ENCODE data around the gene RHEB. TPM values are rescaled to one million over a fixed set of nuclear protein-coding genes. Genes with fewer than 3 reads are reported as not detected.

The RHEB gene
- total and polyA plus RNA-seq, 2 of the 4 experiments (the other 2 are of a cell fraction), result 19.7 to 67.2 TPM

DNA sequence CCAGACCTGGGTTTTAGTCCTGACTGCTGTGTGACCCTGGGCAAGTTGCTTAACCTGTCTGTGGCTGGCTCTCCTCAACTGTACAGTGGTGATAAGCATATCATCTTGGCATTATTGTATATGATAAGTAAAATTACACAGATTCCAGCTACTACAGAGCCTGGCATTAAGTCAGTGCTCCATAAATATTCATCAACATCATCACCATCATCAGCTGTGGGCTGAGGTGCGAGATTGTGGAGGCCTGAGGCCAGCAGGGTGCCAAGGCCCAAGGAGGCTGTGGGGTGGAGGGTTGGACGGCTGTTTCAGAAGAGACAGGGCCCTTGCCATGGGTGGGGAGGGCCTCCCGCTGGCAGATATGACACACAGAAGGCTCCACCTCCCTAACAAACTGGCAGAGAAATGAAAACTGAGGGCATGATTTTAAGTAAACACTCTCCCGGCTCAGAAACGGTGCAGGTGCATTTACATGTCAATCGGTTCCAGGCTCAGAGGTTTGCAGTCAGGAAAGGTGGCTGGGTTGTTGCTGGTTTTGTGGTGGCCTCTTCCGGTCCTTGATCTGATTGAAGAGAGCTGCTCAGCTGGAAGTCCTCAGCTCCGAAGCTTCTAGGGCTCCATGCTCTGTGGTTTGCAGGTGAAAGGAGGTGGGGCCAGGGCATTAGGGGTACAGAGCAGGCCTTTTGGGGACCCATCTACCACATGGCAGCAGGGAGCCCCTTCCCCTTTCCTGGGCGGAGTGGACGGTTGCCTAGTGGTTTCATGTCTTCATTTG lies 89.9 kb downstream of the RHEB start:
- Histone ChIP-seq H2BK20ac (ENCODE audit: low read depth, low read length) (peak overlapping the region; percentile 36), H3K4me1 (ENCODE audit: control insufficient read depth, insufficient read depth, low read length) (peaks cover 36% of the 10 kb centered on the region), H2BK120ac (ENCODE audit: low read depth, low read length) (peak overlapping the region; percentile 95; the same call in 1 of the 2 replicates), H3K56ac (ENCODE audit: extremely low read depth, insufficient read depth, low read length) (no peak overlapping the region), H3K4me2 (ENCODE audit: low read depth, low read length) (no peak overlapping the region), H3K36me3 (ENCODE audit: control insufficient read depth, insufficient read depth, low read length) (no peaks in the 10 kb centered on the region), H3K4me3 (ENCODE audit: insufficient read depth, low read depth, low read length) (no peak overlapping the region), H3K4ac (ENCODE audit: low read depth, low read length) (peak overlapping the region; percentile 92), H2BK15ac (ENCODE audit: low read depth, low read length) (peak overlapping the region; percentile 31; the same call in 2 of the 3 replicates), H3K27me3 (ENCODE audit: control insufficient read depth, insufficient read depth, low read length) (no peaks in the 10 kb centered on the region), H3K18ac (ENCODE audit: low read depth, low read length) (no peak overlapping the region; the same call in 1 of the 2 replicates), H4K5ac (ENCODE audit: low read depth, low read length) (no peak overlapping the region), H4K20me1 (ENCODE audit: insufficient read depth, low read length) (peaks cover 5% of the 10 kb centered on the region; the same call in 1 of the 2 replicates), H2AK5ac (ENCODE audit: low read depth, low read length) (0 out of 2 replicates have a peak overlapping the region, but pooled peaks have one; percentile 54), H4K91ac (ENCODE audit: insufficient read depth, low read depth, low read length) (peak overlapping the region; percentile 84; the same call in 1 of the 2 replicates), H4K8ac (ENCODE audit: low read depth in 2 of 2, low read length in 2 of 2) (no peak overlapping the region; a peak in 1 of 4 replicates), H3K79me1 (ENCODE audit: low read depth in 1 of 2, low read length in 2 of 2) (no peaks in the 10 kb centered on the region; a peak in 1 of 4 replicates), H2AK9ac (replicated peaks; ENCODE audit: low read depth, low read length, poor library complexity) (no peak overlapping the region), H3K27ac (ENCODE audit: insufficient read depth, low read length) (no peak overlapping the region), H2AFZ (replicated peaks; ENCODE audit: low read length, poor library complexity) (peak overlapping the region; percentile 17), H2BK5ac (ENCODE audit: low read depth, low read length, poor library complexity, severe bottlenecking) (no peak overlapping the region), H3K9me3 (ENCODE audit: control insufficient read depth, insufficient read depth, low read length) (no peaks in the 10 kb centered on the region), H3K23ac (ENCODE audit: low read depth, low read length) (no peak overlapping the region), H3K9ac (ENCODE audit: low read depth, low read length) (no peak overlapping the region), H3K14ac (replicated peaks; ENCODE audit: low read depth, low read length) (peak overlapping the region; percentile 38; the same call in 1 of the 2 replicates), H3K9me1 (ENCODE audit: insufficient read depth, low read length) (peaks cover 13% of the 10 kb centered on the region)
- ATAC-seq (ENCODE audit: low read depth) (no peak), DNase-seq (peak; percentile 7)
- POLR2A ChIA-PET (ENCODE audit: unreplicated experiment), result no interaction called here
- intact Hi-C loops (cut with micrococcal nuclease), result loop anchor here (5.0 kb wide), 1 partner anchor 62 kb away; no protein-coding TSS in a partner anchor
- no TSS peak for BruUV-seq (replicated peaks)
- in situ Hi-C loops (cut with MboI; ENCODE audit: low sequenced_read_pairs), result no loop called here
- WGBS, 2 experiments (ENCODE audit: extremely low coverage in 2 of 2, insufficient read length in 1 of 2), result no CpG with 5 or more reads among the region's 10 CpGs
- TF ChIP-seq FOS (IDR thresholded peaks at IDR 0.05; ENCODE audit: low read depth, low read length) (no peak), MAZ (IDR thresholded peaks at IDR 0.05; ENCODE audit: borderline replicate concordance, low read depth, low read length) (no peak; the same call in 1 of the 2 replicates), BHLHE40 (IDR thresholded peaks at IDR 0.05; ENCODE audit: low read depth, low read length) (peak; percentile 74), RAD21 (IDR thresholded peaks at IDR 0.05; ENCODE audit: low read length) (no peak), RFX5 (IDR thresholded peaks at IDR 0.05; ENCODE audit: low read depth, low read length) (no peak), CEBPB (IDR thresholded peaks at IDR 0.05; ENCODE audit: low read depth, low read length) (no peak)
- TF ChIP-seq, protein P1, sequence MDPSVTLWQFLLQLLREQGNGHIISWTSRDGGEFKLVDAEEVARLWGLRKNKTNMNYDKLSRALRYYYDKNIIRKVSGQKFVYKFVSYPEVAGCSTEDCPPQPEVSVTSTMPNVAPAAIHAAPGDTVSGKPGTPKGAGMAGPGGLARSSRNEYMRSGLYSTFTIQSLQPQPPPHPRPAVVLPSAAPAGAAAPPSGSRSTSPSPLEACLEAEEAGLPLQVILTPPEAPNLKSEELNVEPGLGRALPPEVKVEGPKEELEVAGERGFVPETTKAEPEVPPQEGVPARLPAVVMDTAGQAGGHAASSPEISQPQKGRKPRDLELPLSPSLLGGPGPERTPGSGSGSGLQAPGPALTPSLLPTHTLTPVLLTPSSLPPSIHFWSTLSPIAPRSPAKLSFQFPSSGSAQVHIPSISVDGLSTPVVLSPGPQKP (IDR thresholded peaks at IDR 0.05; ENCODE audit: borderline replicate concordance, low read depth, low read length), result no peak
- dilution Hi-C loops (cut with HindIII; ENCODE audit: low sequenced_read_pairs, unreplicated experiment), result no loop called here
- CTCF ChIA-PET, result no interaction called here
